HG03135 (cell line): ENCODE data around the gene NINJ2.

Source experiments
- ATAC-seq: cut with Tn5 transposase; IDR thresholded peaks from one replicate; pipeline ENCODE4 v1.9.1; 2021; ENCODE audit warnings: mild to moderate bottlenecking, moderate library complexity; ENCODE audit not compliant: unreplicated experiment

Gene NINJ2

DNA sequence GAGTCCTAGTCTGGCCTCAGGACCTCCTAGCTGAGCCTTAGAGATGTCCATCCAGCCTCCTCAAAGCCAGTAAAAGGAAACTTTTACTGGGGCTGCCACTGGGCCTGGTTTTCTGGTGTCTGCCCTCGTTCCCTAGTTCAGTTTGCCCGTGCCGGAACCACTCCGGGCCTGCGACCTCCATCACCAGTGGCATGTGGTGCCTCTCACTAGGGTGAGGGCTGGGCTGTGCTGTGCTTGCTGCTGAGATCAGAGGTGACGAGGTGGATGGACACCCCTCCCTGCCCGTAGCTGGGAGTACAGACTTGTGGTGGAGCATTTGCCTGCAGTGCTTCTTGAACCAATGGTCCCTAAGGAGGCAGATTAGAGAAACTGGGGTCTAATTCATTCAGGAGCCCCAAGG, 127.8 kb downstream of the NINJ2 start:
- no peak for ATAC-seq

DNA sequence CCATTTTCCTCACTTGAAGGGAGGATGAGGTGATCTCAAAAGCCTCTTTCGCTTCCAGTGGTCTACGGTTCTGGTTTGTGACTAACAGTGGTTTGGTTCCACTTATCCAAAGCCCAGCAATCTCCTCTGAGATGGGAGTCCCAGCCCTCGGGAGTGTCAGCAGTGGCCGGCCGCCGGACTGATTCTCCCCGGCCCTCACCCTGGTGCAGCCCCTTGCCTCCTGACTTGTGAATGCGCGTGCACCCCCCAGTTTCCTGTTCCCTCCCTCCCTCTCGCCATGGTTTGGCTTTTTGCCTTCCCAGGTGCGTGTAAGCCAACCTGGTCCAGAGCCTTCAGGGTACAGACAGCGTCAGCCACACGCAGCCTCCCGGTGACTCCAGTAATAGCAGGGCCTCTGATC, 129.0 kb downstream of the NINJ2 start:
- no peak for ATAC-seq

DNA sequence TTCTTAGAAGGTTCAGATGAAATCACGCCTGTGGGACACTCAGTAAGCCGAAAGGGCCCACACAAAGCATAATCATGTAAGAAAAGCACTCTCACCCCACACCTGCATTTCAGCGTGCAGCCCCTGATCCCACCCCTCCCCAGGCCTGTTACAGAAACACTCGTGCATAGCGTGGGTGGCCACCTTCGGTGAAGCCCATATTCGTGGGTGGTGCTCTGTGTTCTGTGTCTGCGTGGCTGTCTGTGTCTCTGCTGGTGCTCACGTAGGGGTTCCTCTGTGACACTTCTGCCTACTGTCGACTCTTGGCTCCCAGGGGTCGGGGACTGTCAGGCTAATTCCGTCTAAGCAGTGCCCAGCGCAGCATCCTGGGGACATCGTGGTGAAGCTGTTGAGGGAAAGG, 129.5 kb downstream of the NINJ2 start:
- no peak for ATAC-seq

DNA sequence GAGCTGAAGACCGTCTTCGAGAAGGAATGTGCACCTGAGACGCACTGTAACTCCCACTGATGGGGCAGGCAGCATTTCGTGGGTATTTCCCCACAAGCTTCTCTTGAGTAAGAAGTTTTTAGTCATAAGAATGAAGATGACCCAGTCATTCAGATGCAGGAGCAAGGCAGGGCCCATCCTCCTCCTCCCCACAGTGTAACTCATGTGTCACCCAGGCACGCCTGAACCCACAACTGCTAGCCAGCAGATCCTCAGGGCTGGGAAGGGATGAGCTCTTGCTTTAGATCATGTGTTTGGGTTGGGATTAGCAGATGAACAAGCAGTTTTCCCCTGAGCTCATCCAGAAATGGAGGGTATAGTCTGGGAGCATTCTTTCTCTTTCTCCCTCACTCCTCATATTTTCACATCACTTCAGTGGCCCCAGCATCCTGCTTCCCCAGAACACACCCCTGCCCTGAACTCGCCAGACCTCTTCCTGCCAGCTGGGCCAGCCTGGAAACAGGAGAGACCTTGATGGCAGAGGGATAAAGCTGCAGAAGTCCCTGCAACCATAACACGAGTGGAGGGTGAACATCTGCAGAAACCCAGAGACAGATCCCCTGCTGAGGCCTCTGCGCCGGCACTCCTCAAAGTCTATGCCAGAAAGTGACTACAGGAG, 130.2 kb downstream of the NINJ2 start:
- no peak for ATAC-seq

DNA sequence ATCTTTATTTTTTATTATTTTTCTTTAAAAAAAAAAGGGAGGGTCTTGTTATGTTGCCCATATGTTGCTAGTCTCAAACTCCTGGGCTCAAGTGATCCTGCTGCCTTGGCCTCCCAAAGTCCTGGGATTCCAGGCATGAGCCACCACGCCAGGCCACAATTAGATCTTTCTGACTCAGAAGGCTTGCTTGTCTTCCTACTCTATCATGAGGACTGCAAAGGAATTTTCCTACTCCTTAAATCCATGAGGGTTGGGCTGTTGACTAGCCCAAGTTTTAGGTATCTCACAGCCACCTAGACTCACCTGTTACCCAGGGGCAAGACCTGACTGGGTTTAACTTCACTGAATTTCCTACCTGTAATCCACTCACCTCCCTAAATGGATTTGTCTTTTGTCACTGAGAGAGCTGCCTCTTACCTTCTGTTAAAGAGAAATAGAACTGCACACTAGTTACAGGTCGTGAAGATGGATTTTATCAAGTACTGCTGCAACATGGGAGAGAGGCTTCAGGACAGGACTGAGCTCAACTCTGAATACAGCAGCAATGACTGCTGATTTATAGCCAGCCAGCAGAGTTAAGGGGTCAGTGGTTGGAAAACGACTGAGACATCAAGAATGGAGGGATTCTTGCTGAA, 131.2 kb downstream of the NINJ2 start:
- ATAC-seq: no peak

DNA sequence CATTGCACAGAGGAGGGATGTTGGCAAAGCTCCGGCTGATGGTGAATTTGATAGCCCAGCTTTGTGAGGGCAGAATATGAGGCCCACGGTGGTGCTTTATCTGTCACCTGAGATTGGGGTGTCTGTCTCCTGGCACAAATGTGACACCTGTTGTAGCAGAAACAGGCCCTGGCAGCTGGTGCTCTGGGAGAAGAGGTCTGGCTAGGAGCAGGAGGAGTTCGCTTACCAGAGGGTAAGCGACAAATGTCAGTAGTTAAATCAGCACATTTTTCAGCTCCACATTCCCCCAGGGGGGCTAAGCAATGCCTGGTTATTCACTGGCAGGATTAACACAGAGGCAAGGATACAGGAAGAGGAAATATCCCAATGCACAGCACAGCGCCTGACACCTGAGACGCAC, 132.4 kb downstream of the NINJ2 start:
- ATAC-seq: no peak

DNA sequence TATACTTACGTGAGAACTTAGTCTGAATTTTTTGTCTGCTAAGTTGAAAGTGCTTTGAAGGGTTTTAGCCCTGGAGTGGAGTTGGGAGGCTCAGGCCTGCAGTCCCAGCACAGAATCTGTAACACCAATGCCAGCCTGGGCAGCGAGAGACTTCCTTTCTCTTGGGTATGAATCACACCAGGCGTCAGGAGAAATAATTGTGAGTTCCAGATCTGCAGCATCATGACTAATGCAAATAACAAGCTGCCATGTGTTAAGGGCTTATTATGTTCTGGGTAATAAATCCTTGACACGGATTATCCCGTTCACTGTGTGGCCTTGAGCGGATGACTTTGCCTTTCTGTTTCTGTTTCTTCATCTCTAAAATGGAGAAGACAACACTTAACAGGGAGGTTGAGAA, 132.9 kb downstream of the NINJ2 start:
- no peak for ATAC-seq

DNA sequence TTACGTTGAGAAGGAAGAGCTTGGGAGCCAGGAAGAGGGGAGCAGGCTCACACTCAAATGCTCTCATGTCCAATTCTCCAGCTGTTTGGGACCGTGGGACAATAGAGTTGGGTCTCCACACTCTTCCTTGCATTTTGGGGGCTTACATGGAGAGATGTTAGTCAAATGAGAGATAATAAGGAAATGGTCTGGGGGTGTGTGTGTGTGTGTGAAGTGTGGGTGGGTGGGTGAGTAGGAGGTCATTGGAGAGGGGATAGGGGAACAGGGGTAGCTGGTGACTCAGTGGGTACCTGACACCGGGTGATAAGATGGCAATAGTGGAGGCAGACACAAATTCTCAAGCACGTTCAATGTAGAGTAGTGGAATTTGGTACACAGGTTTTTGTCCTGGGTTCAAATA, 135.5 kb downstream of the NINJ2 start:
- ATAC-seq: no peak

DNA sequence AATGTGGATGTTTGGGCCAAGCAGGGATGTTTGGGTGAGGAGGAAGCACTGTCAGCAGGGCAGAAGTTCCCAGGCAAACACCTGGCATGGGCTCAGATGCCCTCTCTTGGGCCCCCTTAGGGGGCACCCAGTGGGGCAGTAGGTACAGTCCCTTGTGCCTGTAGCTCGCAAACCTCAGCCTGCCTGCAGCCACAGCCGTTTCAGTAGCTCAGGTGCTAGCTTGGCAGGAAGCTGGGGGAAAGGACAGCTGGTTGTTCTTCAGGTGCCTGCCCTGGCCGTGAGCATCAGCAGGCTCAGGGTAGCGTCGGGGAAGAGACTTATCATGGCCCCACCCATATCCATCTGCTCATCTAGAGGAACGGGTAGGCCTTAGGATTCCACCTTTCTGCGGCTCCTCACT, 136.0 kb downstream of the NINJ2 start:
- ATAC-seq: no peak

DNA sequence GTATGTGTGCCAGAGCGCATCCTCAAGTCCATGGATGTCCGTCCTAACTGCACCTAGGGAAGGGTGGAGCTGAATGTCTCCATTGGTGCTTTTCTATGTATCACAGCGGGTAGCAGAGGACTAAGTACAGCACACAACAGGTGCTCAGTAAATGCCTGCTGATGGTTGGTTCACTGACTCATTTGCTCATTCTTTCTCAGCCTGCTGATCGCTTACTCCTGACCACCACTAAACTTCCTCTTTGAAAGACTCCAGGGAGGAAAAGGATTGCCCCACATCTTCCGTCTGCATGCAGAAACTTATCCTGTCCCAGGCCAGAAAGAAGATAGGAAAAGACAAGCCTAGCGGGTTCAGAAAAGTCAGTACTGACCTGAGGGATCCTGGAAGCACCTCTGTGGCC, 137.2 kb downstream of the NINJ2 start:
- ATAC-seq: no peak

DNA sequence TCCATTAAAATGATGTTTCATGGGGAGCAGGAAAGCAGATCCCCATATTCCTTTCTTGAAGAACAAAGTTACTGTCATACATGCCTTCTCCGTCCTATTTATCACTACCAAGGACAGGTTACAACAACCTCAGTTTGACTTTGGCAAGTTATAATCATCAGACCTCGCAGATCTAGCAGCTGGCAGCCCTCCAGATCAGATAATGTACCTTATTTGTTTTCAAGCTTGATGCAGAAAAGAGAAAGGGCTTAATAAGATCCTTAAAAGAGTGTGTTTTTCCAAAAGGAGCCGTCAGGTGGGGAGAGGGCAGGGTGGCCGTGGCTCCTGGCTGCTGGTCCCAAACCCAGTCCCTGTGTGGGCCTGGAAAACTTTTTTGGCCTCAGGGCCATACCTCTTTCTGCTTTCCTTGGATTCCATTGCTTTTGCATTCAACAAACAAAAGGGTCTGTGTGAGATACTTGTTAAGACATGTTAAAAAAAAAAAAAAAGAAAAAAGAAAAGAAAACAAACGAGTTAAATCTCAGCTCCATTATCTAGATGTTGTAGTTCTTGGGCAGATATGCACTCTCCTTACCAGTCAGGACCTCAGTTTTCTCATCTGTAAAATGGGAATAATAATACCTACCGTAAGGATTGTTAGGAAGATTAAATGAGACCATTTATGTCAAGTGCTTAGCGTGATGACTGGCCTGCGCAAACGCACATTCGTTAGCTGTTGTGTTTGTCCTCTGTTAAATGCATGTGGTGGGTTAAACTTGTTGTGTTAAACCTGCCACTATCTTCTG, 138.9 kb downstream of the NINJ2 start:
- no peak for ATAC-seq

DNA sequence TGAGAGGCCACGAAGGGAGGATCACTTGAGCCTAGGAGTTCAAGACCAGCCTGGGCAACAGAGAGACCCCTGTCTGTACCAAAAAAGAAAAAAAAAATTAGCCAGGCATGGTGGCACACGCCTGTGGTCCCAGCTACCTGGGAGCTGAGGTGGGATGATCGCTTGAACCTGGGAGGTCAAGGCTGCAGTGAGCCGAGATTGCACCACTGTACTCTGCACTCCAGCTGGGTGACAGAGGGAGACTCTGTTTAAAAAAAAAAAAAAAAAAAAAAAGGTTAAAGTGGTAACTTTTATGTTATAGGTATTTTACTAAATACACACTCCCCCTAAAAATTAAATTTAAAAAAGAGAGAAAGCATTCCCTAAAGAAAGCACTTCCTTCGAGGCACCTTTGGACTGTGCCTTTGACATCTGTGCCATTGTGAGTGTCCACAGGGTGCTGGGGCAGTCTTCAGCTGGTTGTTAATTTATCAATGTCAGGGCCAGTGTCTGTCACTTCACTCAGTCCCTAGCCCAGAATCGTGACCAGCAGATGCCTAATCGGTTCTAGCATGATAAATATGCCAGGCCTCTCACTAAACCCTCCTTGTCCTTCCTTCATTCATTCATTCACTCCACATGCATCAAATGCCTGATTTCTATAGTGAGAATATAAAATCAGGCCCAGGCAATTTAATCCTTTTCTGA, 140.4 kb downstream of the NINJ2 start:
- ATAC-seq: no peak

DNA sequence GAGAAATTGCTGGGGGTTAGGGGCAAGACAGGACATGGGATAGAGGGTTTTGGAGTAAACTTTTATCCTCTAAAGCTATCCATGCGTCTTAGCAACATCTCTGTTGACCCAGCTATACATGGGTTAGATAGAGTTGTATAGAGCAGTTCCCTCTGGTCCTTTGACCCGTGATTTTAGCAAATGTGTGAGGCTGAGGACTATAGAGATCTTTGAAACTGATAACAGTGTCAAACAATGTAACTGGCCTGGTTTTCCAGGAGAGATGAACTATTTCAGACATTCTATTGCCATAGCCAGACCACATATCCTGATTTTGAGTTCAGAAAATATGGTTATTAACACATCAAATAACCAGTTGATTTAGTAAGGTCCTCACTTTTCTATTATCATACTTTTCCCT, 143.1 kb downstream of the NINJ2 start:
- no peak for ATAC-seq

DNA sequence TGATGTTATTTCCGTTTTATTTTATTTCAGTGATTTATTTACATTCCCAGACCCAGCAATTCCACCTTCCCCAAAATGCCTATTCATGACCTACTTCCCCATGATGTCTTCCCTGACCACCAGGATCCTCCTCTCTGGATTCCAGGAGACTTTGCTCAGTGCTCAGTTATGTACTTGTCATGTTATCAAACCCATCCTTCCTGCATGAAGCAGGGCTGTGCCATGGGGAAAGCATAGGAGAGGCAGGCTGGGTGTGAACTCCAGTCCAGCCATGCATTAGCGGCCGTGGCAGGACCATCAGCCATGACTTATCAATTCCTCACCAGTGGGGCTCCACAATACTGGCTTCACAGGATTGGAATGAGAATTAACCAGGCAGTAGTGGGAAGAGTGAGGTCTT, 145.7 kb downstream of the NINJ2 start:
- no peak for ATAC-seq
